Measurements from ENCODE around the gene EEF1A2.

The EEF1A2 gene

DNA sequence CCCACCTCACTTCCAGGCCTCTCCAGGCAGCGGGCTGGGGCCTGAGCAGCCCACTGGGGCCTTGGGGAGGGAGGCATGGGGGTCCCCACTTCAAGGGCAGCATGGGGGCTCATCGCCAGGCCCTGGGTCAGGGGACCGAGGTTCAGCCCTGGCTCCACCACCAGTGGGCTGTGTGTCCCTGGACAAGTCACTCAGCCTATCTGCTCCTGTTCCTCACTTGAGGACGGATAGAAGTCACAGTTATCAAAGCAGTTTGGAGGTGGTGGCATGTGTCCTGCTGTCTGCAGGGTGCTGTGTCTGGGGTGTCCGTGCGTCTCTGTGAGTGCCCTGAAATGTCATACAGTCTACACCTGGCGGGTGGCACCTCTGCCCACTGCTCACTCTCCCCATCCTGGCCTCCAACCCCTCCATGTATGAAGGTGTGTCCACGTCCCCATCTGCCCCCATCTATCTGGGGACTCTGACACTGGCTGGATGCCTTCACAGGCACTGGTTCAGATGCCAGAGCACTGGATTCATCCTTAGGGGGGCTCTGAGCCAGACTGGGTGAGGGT lies 3.6 kb downstream of the EEF1A2 start:
- H3K4me3 ChIP-seq (ENCODE audit: low read depth in 1 of 2, low read length in 2 of 2) = no peak overlapping the region
- ATAC-seq (ENCODE audit: insufficient read depth, low read depth) = no peak
- H3K27me3 ChIP-seq (ENCODE audit: insufficient read depth, low read length, poor library complexity) = no peaks in the 10 kb centered on the region
- H3K4me1 ChIP-seq (ENCODE audit: insufficient read depth, low read length) = peaks cover 9% of the 10 kb centered on the region
- no peaks in the 10 kb centered on the region for H3K36me3 ChIP-seq (ENCODE audit: insufficient read depth, low read length)
- DNase-seq = no peak
- H3K9me3 ChIP-seq (ENCODE audit: insufficient read depth, low read length, severe bottlenecking) = no peaks in the 10 kb centered on the region
- no peak overlapping the region for H2AFZ ChIP-seq (ENCODE audit: low read depth, low read length)
- TF ChIP-seq EZH2 (IDR thresholded peaks at IDR 0.05; ENCODE audit: borderline replicate concordance, low read depth, low read length, severe bottlenecking) = no peak
- TF ChIP-seq, protein P1, sequence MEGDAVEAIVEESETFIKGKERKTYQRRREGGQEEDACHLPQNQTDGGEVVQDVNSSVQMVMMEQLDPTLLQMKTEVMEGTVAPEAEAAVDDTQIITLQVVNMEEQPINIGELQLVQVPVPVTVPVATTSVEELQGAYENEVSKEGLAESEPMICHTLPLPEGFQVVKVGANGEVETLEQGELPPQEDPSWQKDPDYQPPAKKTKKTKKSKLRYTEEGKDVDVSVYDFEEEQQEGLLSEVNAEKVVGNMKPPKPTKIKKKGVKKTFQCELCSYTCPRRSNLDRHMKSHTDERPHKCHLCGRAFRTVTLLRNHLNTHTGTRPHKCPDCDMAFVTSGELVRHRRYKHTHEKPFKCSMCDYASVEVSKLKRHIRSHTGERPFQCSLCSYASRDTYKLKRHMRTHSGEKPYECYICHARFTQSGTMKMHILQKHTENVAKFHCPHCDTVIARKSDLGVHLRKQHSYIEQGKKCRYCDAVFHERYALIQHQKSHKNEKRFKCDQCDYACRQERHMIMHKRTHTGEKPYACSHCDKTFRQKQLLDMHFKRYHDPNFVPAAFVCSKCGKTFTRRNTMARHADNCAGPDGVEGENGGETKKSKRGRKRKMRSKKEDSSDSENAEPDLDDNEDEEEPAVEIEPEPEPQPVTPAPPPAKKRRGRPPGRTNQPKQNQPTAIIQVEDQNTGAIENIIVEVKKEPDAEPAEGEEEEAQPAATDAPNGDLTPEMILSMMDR (IDR thresholded peaks at IDR 0.05; ENCODE audit: borderline replicate concordance, extremely low read depth, low read length, poor library complexity, severe bottlenecking) = no peak
- peaks cover 8% of the 10 kb centered on the region; the same call in 1 of the 2 replicates for H4K20me1 ChIP-seq (ENCODE audit: insufficient read depth, low read length)
- H3K79me2 ChIP-seq (ENCODE audit: insufficient read depth, low read length) = no peaks in the 10 kb centered on the region
- no peak overlapping the region for H3K27ac ChIP-seq (ENCODE audit: low read length)
- no peak overlapping the region for H3K9ac ChIP-seq (ENCODE audit: low read depth, low read length)
- H3K4me2 ChIP-seq (ENCODE audit: insufficient read depth, low read length) = no peak overlapping the region

DNA sequence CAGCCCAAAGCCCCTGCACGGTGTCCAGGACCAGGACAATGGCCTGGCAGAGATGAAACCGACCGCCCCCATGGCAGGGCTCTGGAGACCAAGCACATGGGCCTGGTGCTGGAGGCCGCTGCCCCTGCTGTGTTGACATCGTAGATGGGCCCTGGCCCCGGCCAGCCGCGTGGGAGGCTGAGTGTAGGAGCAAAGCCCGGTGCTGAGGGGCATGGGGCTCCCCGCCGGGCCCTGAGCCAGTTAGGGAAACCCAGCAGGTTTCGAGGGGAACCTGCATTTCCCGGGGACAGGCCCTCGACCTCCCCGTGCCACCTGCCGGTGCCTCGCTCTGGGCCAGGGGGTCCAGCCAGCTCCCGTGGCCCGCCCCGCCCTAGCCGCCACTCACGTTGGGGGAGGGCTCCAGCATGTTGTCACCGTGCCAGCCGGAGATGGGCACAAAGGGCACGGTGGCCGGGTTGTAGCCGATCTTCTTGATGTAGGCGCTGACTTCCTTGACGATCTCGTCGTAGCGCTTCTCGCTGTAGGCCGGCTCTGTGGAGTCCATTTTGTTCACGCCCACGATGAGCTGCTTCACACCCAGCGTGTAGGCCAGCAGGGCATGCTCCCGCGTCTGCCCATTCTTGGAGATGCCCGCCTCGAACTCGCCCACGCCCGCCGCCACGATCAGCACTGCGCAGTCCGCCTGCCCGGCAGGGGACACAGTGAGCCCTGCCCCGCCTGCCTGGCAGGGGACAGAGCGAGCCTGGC lies 4.3 kb downstream of the EEF1A2 start:
- Histone ChIP-seq H4K20me1 (ENCODE audit: insufficient read depth, low read length) (peaks cover 8% of the 10 kb centered on the region; the same call in 1 of the 2 replicates), H3K79me2 (ENCODE audit: insufficient read depth, low read length) (no peaks in the 10 kb centered on the region), H2AFZ (ENCODE audit: low read depth, low read length) (no peak overlapping the region), H3K27ac (ENCODE audit: low read length) (no peak overlapping the region), H3K27me3 (ENCODE audit: insufficient read depth, low read length, poor library complexity) (no peaks in the 10 kb centered on the region), H3K4me3 (ENCODE audit: low read depth in 1 of 2, low read length in 2 of 2) (no peak overlapping the region), H3K4me1 (ENCODE audit: insufficient read depth, low read length) (peaks cover 9% of the 10 kb centered on the region), H3K36me3 (ENCODE audit: insufficient read depth, low read length) (no peaks in the 10 kb centered on the region), H3K9me3 (ENCODE audit: insufficient read depth, low read length, severe bottlenecking) (no peaks in the 10 kb centered on the region), H3K9ac (ENCODE audit: low read depth, low read length) (no peak overlapping the region), H3K4me2 (ENCODE audit: insufficient read depth, low read length) (no peak overlapping the region)
- ATAC-seq (ENCODE audit: insufficient read depth, low read depth) (no peak), DNase-seq (no peak)
- TF ChIP-seq EZH2 (IDR thresholded peaks at IDR 0.05; ENCODE audit: borderline replicate concordance, low read depth, low read length, severe bottlenecking) = no peak
- TF ChIP-seq, protein P1 (IDR thresholded peaks at IDR 0.05; ENCODE audit: borderline replicate concordance, extremely low read depth, low read length, poor library complexity, severe bottlenecking) = no peak

DNA sequence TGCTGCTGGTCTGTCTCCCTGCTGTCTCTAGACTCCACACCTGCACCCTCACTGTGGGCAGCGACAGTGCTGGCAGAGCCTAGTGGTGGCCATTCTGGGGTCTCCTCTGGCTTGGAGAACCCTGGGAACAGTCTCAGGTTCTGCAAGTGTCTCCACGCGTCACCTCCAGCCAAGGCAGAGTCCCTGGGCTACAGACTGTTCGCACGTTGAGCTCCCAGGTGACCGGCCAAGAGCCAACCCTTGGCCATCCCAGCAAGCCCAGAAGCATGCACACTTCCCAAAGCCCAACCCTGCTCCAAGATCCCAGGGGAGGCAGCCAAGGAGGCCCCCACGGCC lies 4.8 kb downstream of the EEF1A2 start:
- Histone ChIP-seq H3K9me3 (ENCODE audit: insufficient read depth, low read length, severe bottlenecking) (no peaks in the 10 kb centered on the region), H4K20me1 (ENCODE audit: insufficient read depth, low read length) (peaks cover 8% of the 10 kb centered on the region; the same call in 1 of the 2 replicates), H3K79me2 (ENCODE audit: insufficient read depth, low read length) (no peaks in the 10 kb centered on the region), H2AFZ (ENCODE audit: low read depth, low read length) (no peak overlapping the region), H3K9ac (ENCODE audit: low read depth, low read length) (no peak overlapping the region), H3K36me3 (ENCODE audit: insufficient read depth, low read length) (no peaks in the 10 kb centered on the region), H3K4me1 (ENCODE audit: insufficient read depth, low read length) (peaks cover 9% of the 10 kb centered on the region), H3K27me3 (ENCODE audit: insufficient read depth, low read length, poor library complexity) (no peaks in the 10 kb centered on the region), H3K27ac (ENCODE audit: low read length) (no peak overlapping the region), H3K4me3 (ENCODE audit: low read depth in 1 of 2, low read length in 2 of 2) (no peak overlapping the region), H3K4me2 (ENCODE audit: insufficient read depth, low read length) (no peak overlapping the region)
- DNase-seq = no peak
- no peak for ATAC-seq (ENCODE audit: insufficient read depth, low read depth)
- TF ChIP-seq, protein P1 (IDR thresholded peaks at IDR 0.05; ENCODE audit: borderline replicate concordance, extremely low read depth, low read length, poor library complexity, severe bottlenecking) = no peak
- no peak for TF ChIP-seq EZH2 (IDR thresholded peaks at IDR 0.05; ENCODE audit: borderline replicate concordance, low read depth, low read length, severe bottlenecking)

Measured in DND-41 (cell line).